Right lobe of liver (tissue), 4 donors: ENCODE measurements around the gene APOBEC3G.

Experiments
- CTCF ChIP-seq, 4 donors: fragments of 200-600 bp in 3 of 4; fragments of 450-650 bp in 1 of 4; IDR thresholded peaks; one replicate each; pipeline versions ENCODE4 v1.5.1 to v1.8.0; 2016 to 2022; ENCODE audit warnings: antibody characterized with exemption in 4 of 4, mild to moderate bottlenecking in 2 of 4
- POLR2A ChIP-seq: fragments of 450-650 bp; IDR thresholded peaks from one replicate; pipeline ENCODE4 v1.6.1; 2017; ENCODE audit warnings: antibody characterized with exemption, mild to moderate bottlenecking
- donor health status: DM: no; HTN: no; CAD: no.
- donor health status: DM: no; HTN: no; CAD: no.
- donor health status: DM: no; HTN: yes; CAD: no.

DNA sequence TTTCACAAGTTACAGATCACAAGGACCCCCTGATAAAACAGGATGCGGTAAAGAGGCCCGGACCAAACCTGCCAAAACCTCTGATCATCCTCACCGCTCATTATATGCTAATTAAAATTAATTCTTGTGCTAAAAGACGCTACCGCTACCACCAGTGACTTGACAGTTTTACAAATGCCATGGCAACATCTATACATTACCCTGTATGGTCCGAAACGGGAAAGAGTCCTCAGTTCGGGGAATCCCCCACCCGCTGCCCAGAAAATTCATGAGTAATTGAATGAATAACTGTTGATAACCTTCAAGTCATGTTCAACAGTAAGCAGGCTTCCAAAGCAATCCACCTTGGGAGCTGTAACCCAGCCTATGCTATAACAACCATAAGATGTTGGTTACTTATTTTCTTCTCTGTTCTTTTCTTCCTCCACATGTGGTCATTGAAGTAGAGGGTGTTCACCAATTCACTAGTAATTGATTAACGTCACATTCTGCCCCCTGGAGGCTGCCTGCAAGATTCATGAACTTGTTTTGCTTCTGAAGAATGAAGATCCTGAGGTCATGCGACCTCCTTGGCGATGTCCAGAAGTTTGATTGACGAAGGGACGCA, 40.6 kb downstream of the APOBEC3G start:
- TF ChIP-seq CTCF (IDR thresholded peaks at IDR 0.05), result peak; percentile 49 to 63 (median 55)
- no peak for TF ChIP-seq POLR2A
